DND-41 (cell line): ENCODE data around the gene FUT6.

Experiments used
- ATAC-seq: fragments of 200-7000 bp; cut with Tn5 transposase; 3 replicates; pipeline ENCODE4 v1.9.1; 2021; ENCODE audit warnings: low read depth; ENCODE audit not compliant: insufficient read depth
- DNase-seq: peaks from one replicate; pipeline ENCODE4 v3.0.0-alpha.2; 2020
- H2AFZ ChIP-seq: 2 replicates; pipeline ENCODE4 v1.6.0; 2012; ENCODE audit warnings: low read depth, low read length
- H3K27ac ChIP-seq: 2 replicates; pipeline ENCODE4 v1.5.1; 2012; ENCODE audit warnings: low read length, inconsistent platforms
- H3K27me3 ChIP-seq: fragments of 200-600 bp; sonication (generic); 2 replicates; pipeline ENCODE4 v1.6.0; 2012; ENCODE audit warnings: low read length, mild to moderate bottlenecking, inconsistent platforms; ENCODE audit not compliant: insufficient read depth, poor library complexity
- H3K36me3 ChIP-seq: 2 replicates; pipeline ENCODE4 v1.5.1; 2012; ENCODE audit warnings: low read length, inconsistent platforms; ENCODE audit not compliant: insufficient read depth
- H3K4me1 ChIP-seq: 2 replicates; pipeline ENCODE4 v1.5.1; 2012; ENCODE audit warnings: mild to moderate bottlenecking, low read length; ENCODE audit not compliant: insufficient read depth
- H3K4me2 ChIP-seq: 2 replicates; pipeline ENCODE4 v1.6.0; 2012; ENCODE audit warnings: mild to moderate bottlenecking, moderate library complexity, low read length, inconsistent platforms; ENCODE audit not compliant: insufficient read depth
- H3K4me3 ChIP-seq, 2 experiments: fragments of 200-600 bp in 1 of 2; shearing (Covaris generic) in 1 of 2; 2 replicates each; pipeline ENCODE4 v1.5.1; 2012 to 2016; ENCODE audit warnings: inconsistent platforms in 2 of 2, low read length in 2 of 2, mild to moderate bottlenecking in 2 of 2, low read depth in 1 of 2, moderate library complexity in 1 of 2
- H3K79me2 ChIP-seq: 2 replicates; pipeline ENCODE4 v1.6.0; 2012; ENCODE audit warnings: low read length, inconsistent platforms; ENCODE audit not compliant: insufficient read depth
- H3K9ac ChIP-seq: 2 replicates; pipeline ENCODE4 v1.6.0; 2012; ENCODE audit warnings: low read depth, mild to moderate bottlenecking, inconsistent platforms, low read length, moderate library complexity
- H3K9me3 ChIP-seq: 2 replicates; pipeline ENCODE4 v1.5.1; 2012; ENCODE audit warnings: low read length, moderate library complexity, mild to moderate bottlenecking, inconsistent platforms; ENCODE audit not compliant: insufficient read depth, severe bottlenecking
- H4K20me1 ChIP-seq: 2 replicates; pipeline ENCODE4 v1.6.0; 2012; ENCODE audit warnings: low read length; ENCODE audit not compliant: insufficient read depth
- CTCF ChIP-seq: IDR thresholded peaks from 2 replicates; pipeline ENCODE4 v1.5.1; 2012; ENCODE audit warnings: borderline replicate concordance, low read length, moderate library complexity, mild to moderate bottlenecking; ENCODE audit not compliant: poor library complexity, severe bottlenecking; ENCODE audit errors: extremely low read depth
- EZH2 ChIP-seq: IDR thresholded peaks from 3 replicates; pipeline ENCODE4 v1.6.1; 2012; ENCODE audit warnings: borderline replicate concordance, low read depth, mild to moderate bottlenecking, moderate library complexity, low read length, inconsistent platforms; ENCODE audit not compliant: severe bottlenecking

Gene FUT6

DNA sequence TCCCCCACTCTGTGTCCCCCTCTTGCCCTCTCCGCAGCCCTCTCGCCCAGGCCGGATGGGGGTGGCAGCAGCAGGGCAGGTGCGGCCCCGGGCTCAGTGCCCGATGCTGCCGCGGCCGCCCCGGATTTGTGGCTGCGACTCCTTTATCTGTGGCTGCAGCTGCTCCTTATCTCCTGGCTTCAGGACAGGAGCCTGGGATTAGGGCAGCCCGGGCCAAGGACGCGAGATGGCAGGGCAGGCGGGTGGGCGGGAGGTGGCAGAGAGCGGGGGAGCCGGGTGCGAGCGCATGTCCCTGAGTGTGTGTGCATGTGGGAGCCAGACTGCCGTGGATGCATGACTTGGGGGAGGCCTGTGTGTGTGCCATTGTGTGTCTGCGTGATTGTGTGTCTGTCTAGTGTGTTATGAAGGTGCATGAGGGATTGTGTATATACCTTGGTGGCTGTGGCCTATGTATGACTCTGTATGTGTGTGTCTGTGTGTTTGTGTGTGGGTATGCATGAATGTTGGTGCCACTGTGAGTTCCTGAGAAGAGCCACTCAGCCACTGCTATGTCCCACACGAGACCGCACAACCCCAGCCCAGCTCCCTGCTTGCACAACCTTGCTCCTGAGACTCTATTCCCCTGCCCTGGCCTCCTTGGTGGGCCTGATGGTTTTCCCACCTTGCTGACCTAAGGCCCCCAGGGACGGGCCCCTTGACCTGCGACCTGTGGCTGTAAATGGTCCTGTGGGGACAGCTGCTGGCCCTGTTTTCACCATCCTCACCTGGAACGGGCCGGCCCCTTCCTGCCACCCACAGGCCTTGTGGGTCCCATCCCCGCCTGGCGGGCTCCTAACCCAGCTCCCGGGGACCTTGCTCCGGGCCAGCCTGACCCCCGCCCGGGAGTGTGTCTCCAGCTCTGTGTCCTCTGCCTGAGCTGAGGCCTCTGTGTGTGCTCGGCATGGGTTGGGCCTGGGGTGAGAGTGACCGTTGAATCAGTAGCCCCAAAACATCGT, 40.0 kb downstream of the FUT6 start:
- H3K36me3 ChIP-seq: no peaks in the 10 kb centered on the region
- no peak overlapping the region for H3K27ac ChIP-seq
- H3K79me2 ChIP-seq: no peaks in the 10 kb centered on the region
- H2AFZ ChIP-seq: no peak overlapping the region
- H3K9ac ChIP-seq: no peak overlapping the region
- no peak overlapping the region for H3K4me3 ChIP-seq
- no peak for TF ChIP-seq EZH2
- no peak for TF ChIP-seq CTCF
- no peak for DNase-seq
- H3K4me1 ChIP-seq: peaks cover 14% of the 10 kb centered on the region
- peaks cover 4% of the 10 kb centered on the region for H3K27me3 ChIP-seq
- no peaks in the 10 kb centered on the region for H3K9me3 ChIP-seq
- no peak for ATAC-seq
- H3K4me2 ChIP-seq: no peak overlapping the region
- no peaks in the 10 kb centered on the region for H4K20me1 ChIP-seq

GRCh38 chr19:5798244-5798643, 41.3 kb downstream of the FUT6 start:
- H3K9ac ChIP-seq: no peak overlapping the region
- H3K27ac ChIP-seq: no peak overlapping the region
- DNase-seq (no peak), ATAC-seq (no peak)
- H3K4me1 ChIP-seq: peaks cover 3% of the 10 kb centered on the region; the same call in 1 of the 2 replicates
- no peaks in the 10 kb centered on the region for H3K27me3 ChIP-seq
- H3K79me2 ChIP-seq: no peaks in the 10 kb centered on the region
- H3K4me2 ChIP-seq: no peak overlapping the region
- no peaks in the 10 kb centered on the region for H3K36me3 ChIP-seq
- TF ChIP-seq EZH2 (no peak), CTCF (no peak)
- H4K20me1 ChIP-seq: no peaks in the 10 kb centered on the region
- no peak overlapping the region for H3K4me3 ChIP-seq
- H2AFZ ChIP-seq: no peak overlapping the region
- no peaks in the 10 kb centered on the region for H3K9me3 ChIP-seq

DNA sequence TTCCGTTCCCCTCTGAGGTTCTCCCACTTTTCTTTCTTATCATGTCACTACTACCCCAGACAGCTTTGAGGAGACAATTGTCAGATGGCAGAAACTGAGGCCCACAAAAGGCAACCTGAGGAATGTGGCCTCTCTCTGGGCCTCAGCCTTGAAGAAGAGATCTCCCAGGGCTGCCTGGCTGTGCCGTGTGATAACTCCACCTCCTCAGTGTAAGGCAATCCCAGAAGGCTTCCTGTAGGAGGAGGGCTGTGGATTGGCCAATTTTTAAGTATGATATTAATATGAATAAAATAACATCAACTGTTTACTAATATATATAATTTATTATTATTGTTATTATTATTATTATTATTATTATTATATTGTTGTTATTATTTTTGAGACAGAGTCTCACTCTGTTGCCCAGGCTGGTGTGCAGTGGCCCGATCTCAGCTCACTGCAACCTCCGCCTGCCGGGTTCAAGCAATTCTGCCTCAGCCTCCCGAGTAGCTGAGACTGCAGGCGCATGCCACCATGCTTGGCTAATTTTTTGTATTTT, 44.1 kb downstream of the FUT6 start:
- H3K36me3 ChIP-seq: no peaks in the 10 kb centered on the region
- no peak overlapping the region for H3K9ac ChIP-seq
- DNase-seq (no peak), ATAC-seq (no peak)
- H3K79me2 ChIP-seq: peaks cover 2% of the 10 kb centered on the region; the same call in 1 of the 2 replicates
- no peak for TF ChIP-seq EZH2
- TF ChIP-seq CTCF: no peak
- H3K27me3 ChIP-seq: no peaks in the 10 kb centered on the region
- H3K4me1 ChIP-seq: peaks cover 8% of the 10 kb centered on the region
- H3K4me3 ChIP-seq: no peak overlapping the region
- no peak overlapping the region for H3K4me2 ChIP-seq
- no peak overlapping the region for H3K27ac ChIP-seq
- no peak overlapping the region for H2AFZ ChIP-seq
- no peaks in the 10 kb centered on the region for H3K9me3 ChIP-seq
- no peaks in the 10 kb centered on the region for H4K20me1 ChIP-seq
